Keratinocyte (primary cell): Measurements from ENCODE around the gene ITGAV. TPM values are rescaled to one million over a fixed set of nuclear protein-coding genes. Genes with fewer than 3 reads are reported as not detected.

Experiments
- DNase-seq: peaks from one replicate; pipeline ENCODE4 v3.0.0-alpha.2; 2011; ENCODE audit warnings: low read depth, missing footprints, low spot score
- FAIRE-seq: peaks from 2 replicates; lab custom pipeline; 2011; peaks lifted over from hg19 to GRCh38; lab: Jason Lieb, UNC
- H2AFZ ChIP-seq: 2 replicates; pipeline ENCODE4 v1.6.0; 2012; ENCODE audit warnings: low read length, control low read depth, inconsistent platforms; ENCODE audit not compliant: control insufficient read depth
- H3K27ac ChIP-seq: 2 replicates; pipeline ENCODE4 v1.5.1; 2011; ENCODE audit warnings: low read length; ENCODE audit not compliant: control insufficient read depth, insufficient read depth
- H3K27me3 ChIP-seq: 3 replicates; pipeline ENCODE4 v1.6.0; 2011; ENCODE audit warnings: low read length; ENCODE audit not compliant: control insufficient read depth, insufficient read depth; ENCODE audit errors: extremely low read depth
- H3K36me3 ChIP-seq, 2 experiments: 2 replicates in 1 of 2; 3 replicates in 1 of 2; pipeline ENCODE4 v1.5.1; 2011; ENCODE audit warnings: low read length in 2 of 2, mild to moderate bottlenecking in 1 of 2; ENCODE audit not compliant: control insufficient read depth in 2 of 2, insufficient read depth in 2 of 2; ENCODE audit errors: extremely low read depth in 1 of 2
- H3K4me1 ChIP-seq: 3 replicates; pipeline ENCODE4 v1.5.1; 2011; ENCODE audit warnings: low read length; ENCODE audit not compliant: control insufficient read depth, insufficient read depth; ENCODE audit errors: extremely low read depth
- H3K4me2 ChIP-seq: 3 replicates; pipeline ENCODE4 v1.6.0; 2011; ENCODE audit warnings: low read depth, low read length; ENCODE audit not compliant: control insufficient read depth, insufficient read depth; ENCODE audit errors: extremely low read depth
- H3K4me3 ChIP-seq, 3 experiments: fragments of 200-600 bp in 1 of 3; sonication (generic) in 1 of 3; 2 replicates in 2 of 3; 3 replicates in 1 of 3; pipeline ENCODE4 v1.5.1; 2011 to 2016; ENCODE audit warnings: low read length in 3 of 3, mild to moderate bottlenecking in 3 of 3, control low read depth in 2 of 3, inconsistent platforms in 1 of 3, low read depth in 1 of 3, mixed read lengths in 1 of 3, mixed run types in 1 of 3, moderate library complexity in 1 of 3; ENCODE audit not compliant: control insufficient read depth in 2 of 3, insufficient read depth in 2 of 3; ENCODE audit errors: extremely low read depth in 1 of 3
- H3K79me2 ChIP-seq: 2 replicates; pipeline ENCODE4 v1.6.0; 2012; ENCODE audit warnings: low read length; ENCODE audit not compliant: control insufficient read depth, insufficient read depth
- H3K9ac ChIP-seq: 3 replicates; pipeline ENCODE4 v1.6.0; 2011; ENCODE audit warnings: low read length; ENCODE audit not compliant: control insufficient read depth, insufficient read depth; ENCODE audit errors: extremely low read depth
- H3K9me1 ChIP-seq: 3 replicates; pipeline ENCODE4 v1.6.0; 2011; ENCODE audit warnings: low read length; ENCODE audit not compliant: control insufficient read depth, insufficient read depth; ENCODE audit errors: extremely low read depth
- H3K9me3 ChIP-seq: 2 replicates; pipeline ENCODE4 v1.5.1; 2012; ENCODE audit warnings: low read depth, low read length; ENCODE audit not compliant: control insufficient read depth
- H4K20me1 ChIP-seq: 3 replicates; pipeline ENCODE4 v1.6.0; 2011; ENCODE audit warnings: low read length; ENCODE audit not compliant: control insufficient read depth, insufficient read depth; ENCODE audit errors: extremely low read depth
- CTCF ChIP-seq, 3 experiments: IDR thresholded peaks in 1 of 3; conservative IDR thresholded peaks in 1 of 3; optimal IDR thresholded peaks in 1 of 3; 2 replicates in 2 of 3; 3 replicates in 1 of 3; pipeline versions ENCODE3 to v1.5.1; 2011; ENCODE audit warnings: low read length in 3 of 3, mild to moderate bottlenecking in 3 of 3, moderate library complexity in 2 of 3, control low read depth in 1 of 3, inconsistent platforms in 1 of 3; ENCODE audit not compliant: insufficient read depth in 2 of 3; ENCODE audit errors: extremely low read depth in 1 of 3
- EZH2 ChIP-seq: IDR thresholded peaks from one replicate; pipeline ENCODE4 v1.6.1; 2012; ENCODE audit warnings: inconsistent platforms, mild to moderate bottlenecking, low read length, moderate library complexity
- dilution Hi-C: fragments of 300-500 bp; cut with MboI; formaldehyde crosslinking; loops from one replicate; pipeline ENCODE4 v1.7.0; 2020; ENCODE audit warnings: low sequenced_read_pairs; ENCODE audit not compliant: extremely low pct_ligation_motif_present
- polyA plus RNA-seq, 5 experiments: library from polyadenylated mRNA; depleted of rRNA in 3 of 5; stranded (reverse) in 3 of 5; stranded (forward) in 1 of 5; unstranded in 1 of 5; fragments of >200 nt; gene quantifications; 1 replicate in 1 of 5; 2 replicates in 3 of 5; 3 replicates in 1 of 5; pipeline versions ENCODE4 v1.2.1 to v1.2.3, GENCODE V29; 2011 to 2012; ENCODE audit warnings: missing spikeins in 2 of 5, low read depth in 1 of 5, low replicate concordance in 1 of 5

ITGAV gene
- polyA plus RNA-seq, 1 donor (not counting 4 experiments of a cell fraction or from before 2014, with no cell fraction given), result 63.7 TPM

GRCh38 chr2:186725783-186726182 lies 135.9 kb downstream of the ITGAV start:
- H3K9ac ChIP-seq, result no peak overlapping the region
- no peaks in the 10 kb centered on the region for H3K9me3 ChIP-seq
- no peak for FAIRE-seq

GRCh38 chr2:186726938-186727337 lies 137.1 kb downstream of the ITGAV start:
- no peak overlapping the region for H2AFZ ChIP-seq
- no peaks in the 10 kb centered on the region for H3K9me1 ChIP-seq
- no peaks in the 10 kb centered on the region for H3K36me3 ChIP-seq
- H3K27me3 ChIP-seq, result no peaks in the 10 kb centered on the region
- H3K4me2 ChIP-seq, result no peak overlapping the region
- no peak for DNase-seq
- H3K27ac ChIP-seq, result no peak overlapping the region
- H3K9me3 ChIP-seq, result no peaks in the 10 kb centered on the region
- no peak overlapping the region for H3K9ac ChIP-seq
- no peak overlapping the region for H3K4me3 ChIP-seq
- no peak for FAIRE-seq
- TF ChIP-seq EZH2, result no peak
- no peak for TF ChIP-seq CTCF (optimal IDR thresholded peaks at IDR 0.05 in 1 of 3, IDR thresholded peaks at IDR 0.05 in 1 of 3, conservative IDR thresholded peaks at IDR 0.05 in 1 of 3; ENCODE audit: extremely low read depth in 1 of 3, insufficient read depth in 2 of 3, low read length in 3 of 3)
- H3K4me1 ChIP-seq, result no peaks in the 10 kb centered on the region
- H4K20me1 ChIP-seq, result no peaks in the 10 kb centered on the region
- no peaks in the 10 kb centered on the region for H3K79me2 ChIP-seq
- dilution Hi-C loops, result no loop called here

More at GRCh38 chr2:186725783-186726182, 135.9 kb downstream of the ITGAV start:
- no peak for DNase-seq
- Histone ChIP-seq H3K4me1 (no peaks in the 10 kb centered on the region), H3K4me2 (no peak overlapping the region), H3K27ac (no peak overlapping the region), H3K9me1 (no peaks in the 10 kb centered on the region), H3K27me3 (no peaks in the 10 kb centered on the region), H3K36me3 (no peaks in the 10 kb centered on the region), H3K79me2 (no peaks in the 10 kb centered on the region), H4K20me1 (no peaks in the 10 kb centered on the region), H2AFZ (no peak overlapping the region), H3K4me3 (no peak overlapping the region)
- TF ChIP-seq CTCF (optimal IDR thresholded peaks at IDR 0.05 in 1 of 3, IDR thresholded peaks at IDR 0.05 in 1 of 3, conservative IDR thresholded peaks at IDR 0.05 in 1 of 3; ENCODE audit: extremely low read depth in 1 of 3, insufficient read depth in 2 of 3, low read length in 3 of 3), result no peak
- no peak for TF ChIP-seq EZH2
- dilution Hi-C loops, result no loop called here
